IMR-90 (cell line): Measurements from ENCODE around the gene ALKBH5. TPM values are rescaled to one million over a fixed set of nuclear protein-coding genes. Genes with fewer than 3 reads are reported as not detected.

ENCODE experiments used
- ATAC-seq: fragments of 200-7000 bp; cut with Tn5 transposase; 2 replicates; pipeline ENCODE4 v1.9.1; 2020; ENCODE audit warnings: low read depth, mild to moderate bottlenecking, moderate library complexity
- BruUV-seq: library from RNA; stranded (reverse); fragments of 400-500 nt; replicated peaks from 2 replicates; lab custom pipeline; 2021; lab: Mats Ljungman, UMichigan
- CTCF ChIA-PET: fragments of 300-600 bp; formaldehyde crosslinking; extraction: SDS; loops from one replicate; lab custom pipeline; 2021; ENCODE audit warnings: antibody characterized with exemption; lab: Yijun Ruan, JAX
- POLR2A ChIA-PET: fragments of 300-600 bp; sonication (Branson Sonifier 250); formaldehyde crosslinking; loops from one replicate; lab custom pipeline; 2022; ENCODE audit warnings: antibody characterized with exemption; ENCODE audit not compliant: unreplicated experiment; lab: Charles Lee
- DNase-seq: peaks from one replicate; pipeline ENCODE4 v3.0.0; 2013
- H2AFZ ChIP-seq: replicated peaks from 2 replicates; pipeline ENCODE3; 2013; ENCODE audit warnings: low read length, mild to moderate bottlenecking; ENCODE audit not compliant: poor library complexity
- H2AK5ac ChIP-seq: 2 replicates; pipeline ENCODE4 v1.6.1; 2013; ENCODE audit warnings: low read depth, low read length, inconsistent platforms
- H2AK9ac ChIP-seq: replicated peaks from 2 replicates; pipeline ENCODE3; 2013; ENCODE audit warnings: mild to moderate bottlenecking, low read depth, low read length, moderate library complexity; ENCODE audit not compliant: poor library complexity
- H2BK120ac ChIP-seq: 2 replicates; pipeline ENCODE4 v1.6.1; 2013; ENCODE audit warnings: low read depth, low read length, inconsistent platforms
- H2BK15ac ChIP-seq: 3 replicates; pipeline ENCODE4 v1.6.1; 2013; ENCODE audit warnings: low read depth, low read length, inconsistent platforms
- H2BK20ac ChIP-seq: 2 replicates; pipeline ENCODE4 v1.6.1; 2013; ENCODE audit warnings: low read depth, mild to moderate bottlenecking, inconsistent platforms, low read length, moderate library complexity
- H2BK5ac ChIP-seq: 2 replicates; pipeline ENCODE4 v1.6.1; 2013; ENCODE audit warnings: mild to moderate bottlenecking, low read depth, low read length, inconsistent platforms; ENCODE audit not compliant: poor library complexity, severe bottlenecking
- H3K14ac ChIP-seq: replicated peaks from 2 replicates; pipeline ENCODE4 v1.6.1; 2013; ENCODE audit warnings: low read depth, low read length, inconsistent platforms
- H3K18ac ChIP-seq: 2 replicates; pipeline ENCODE4 v1.6.1; 2013; ENCODE audit warnings: low read depth, low read length, control low read depth
- H3K23ac ChIP-seq: 2 replicates; pipeline ENCODE4 v1.6.1; 2013; ENCODE audit warnings: low read depth, low read length, inconsistent platforms
- H3K27ac ChIP-seq: 2 replicates; pipeline ENCODE4 v1.5.1; 2013; ENCODE audit warnings: mild to moderate bottlenecking, control low read depth, low read length; ENCODE audit not compliant: insufficient read depth
- H3K27me3 ChIP-seq: 2 replicates; pipeline ENCODE4 v1.6.1; 2013; ENCODE audit warnings: low read length; ENCODE audit not compliant: control insufficient read depth, insufficient read depth
- H3K36me3 ChIP-seq: 2 replicates; pipeline ENCODE4 v1.6.1; 2013; ENCODE audit warnings: low read length, mixed read lengths; ENCODE audit not compliant: control insufficient read depth, insufficient read depth
- H3K4ac ChIP-seq: 2 replicates; pipeline ENCODE4 v1.6.1; 2013; ENCODE audit warnings: low read depth, low read length, inconsistent platforms
- H3K4me1 ChIP-seq: 2 replicates; pipeline ENCODE4 v1.6.1; 2013; ENCODE audit warnings: low read length, mixed read lengths; ENCODE audit not compliant: control insufficient read depth, insufficient read depth
- H3K4me2 ChIP-seq: 2 replicates; pipeline ENCODE4 v1.6.1; 2013; ENCODE audit warnings: low read depth, mild to moderate bottlenecking, control low read depth, low read length, moderate library complexity
- H3K4me3 ChIP-seq: 2 replicates; pipeline ENCODE4 v1.5.1; 2013; ENCODE audit warnings: low read depth, mild to moderate bottlenecking, control low read depth, low read length, moderate library complexity; ENCODE audit not compliant: insufficient read depth
- H3K56ac ChIP-seq: 2 replicates; pipeline ENCODE4 v1.6.1; 2013; ENCODE audit warnings: low read length, inconsistent platforms; ENCODE audit not compliant: insufficient read depth; ENCODE audit errors: extremely low read depth
- H3K79me1 ChIP-seq, 2 experiments: 2 replicates each; pipeline ENCODE4 v1.6.1; 2013; ENCODE audit warnings: low read length in 2 of 2, inconsistent platforms in 1 of 2, low read depth in 1 of 2
- H3K9ac ChIP-seq: 2 replicates; pipeline ENCODE4 v1.6.1; 2013; ENCODE audit warnings: low read depth, low read length, control low read depth
- H3K9me1 ChIP-seq: 2 replicates; pipeline ENCODE4 v1.6.1; 2013; ENCODE audit warnings: low read length, inconsistent platforms; ENCODE audit not compliant: insufficient read depth
- H3K9me3 ChIP-seq: 2 replicates; pipeline ENCODE4 v1.6.1; 2013; ENCODE audit warnings: low read length; ENCODE audit not compliant: control insufficient read depth, insufficient read depth
- H4K20me1 ChIP-seq: 2 replicates; pipeline ENCODE4 v1.6.1; 2013; ENCODE audit warnings: low read length, inconsistent platforms; ENCODE audit not compliant: insufficient read depth
- H4K5ac ChIP-seq: 2 replicates; pipeline ENCODE4 v1.6.1; 2013; ENCODE audit warnings: mild to moderate bottlenecking, low read depth, low read length, control low read depth
- H4K8ac ChIP-seq, 2 experiments: 2 replicates each; pipeline ENCODE4 v1.6.1; 2013; ENCODE audit warnings: low read depth in 2 of 2, low read length in 2 of 2, control low read depth in 1 of 2, inconsistent platforms in 1 of 2
- H4K91ac ChIP-seq: 2 replicates; pipeline ENCODE4 v1.6.1; 2013; ENCODE audit warnings: low read depth, low read length, inconsistent platforms; ENCODE audit not compliant: insufficient read depth
- CEBPB ChIP-seq: IDR thresholded peaks from 2 replicates; pipeline ENCODE4 v1.6.1; 2012; ENCODE audit warnings: low read depth, low read length, improper control_type of control experiment
- CHD1 ChIP-seq: IDR thresholded peaks from 2 replicates; pipeline ENCODE4 v1.6.1; 2012; ENCODE audit warnings: low read depth, low read length, improper control_type of control experiment
- FOS ChIP-seq: fragments of 150-350 bp; IDR thresholded peaks from 2 replicates; pipeline ENCODE4 v1.6.1; 2016; ENCODE audit warnings: low read depth, low read length
- MAZ ChIP-seq: IDR thresholded peaks from 2 replicates; pipeline ENCODE4 v1.6.1; 2012; ENCODE audit warnings: low read depth, mild to moderate bottlenecking, low read length, improper control_type of control experiment, moderate library complexity, borderline replicate concordance
- MXI1 ChIP-seq: IDR thresholded peaks from 2 replicates; pipeline ENCODE4 v1.6.1; 2012; ENCODE audit warnings: low read depth, mild to moderate bottlenecking, low read length, moderate library complexity, borderline replicate concordance
- POLR2A ChIP-seq: IDR thresholded peaks from 2 replicates; pipeline ENCODE4 v1.6.1; 2012; ENCODE audit warnings: mild to moderate bottlenecking, low read depth, low read length
- RAD21 ChIP-seq: IDR thresholded peaks from 2 replicates; pipeline ENCODE4 v1.6.1; 2012; ENCODE audit warnings: low read length, improper control_type of control experiment
- RCOR1 ChIP-seq: IDR thresholded peaks from 2 replicates; pipeline ENCODE4 v1.6.1; 2012; ENCODE audit warnings: mild to moderate bottlenecking, low read length, improper control_type of control experiment; ENCODE audit not compliant: insufficient replicate concordance
- RFX5 ChIP-seq: IDR thresholded peaks from 2 replicates; pipeline ENCODE4 v1.8.0; 2012; ENCODE audit warnings: low read depth, mild to moderate bottlenecking, low read length, moderate library complexity
- SMC3 ChIP-seq: fragments of 150-350 bp; IDR thresholded peaks from 2 replicates; pipeline ENCODE4 v1.6.1; 2016; ENCODE audit warnings: low read depth, mild to moderate bottlenecking, antibody characterized with exemption, low read length, moderate library complexity
- WGBS, 2 experiments: methylation state at CpG; one replicate each; pipeline versions ENCODE4 v1.1.5 to v1.1.7; 2013; ENCODE audit warnings: missing lambda C conversion rate in 2 of 2; ENCODE audit not compliant: insufficient read length in 1 of 2; ENCODE audit errors: extremely low coverage in 2 of 2; 5-methylcytosine and 5-hydroxymethylcytosine counted together
- dilution Hi-C: fragments of 300-500 bp; cut with HindIII; formaldehyde crosslinking; loops from one replicate; pipeline ENCODE4 v1.14.3; 2018; ENCODE audit warnings: low sequenced_read_pairs; ENCODE audit not compliant: unreplicated experiment
- in situ Hi-C: fragments of 300-500 bp; cut with MboI; formaldehyde crosslinking; loops from 3 replicates; pipeline ENCODE4 v1.14.3; 2019; ENCODE audit warnings: low sequenced_read_pairs, inconsistent platforms, mixed read lengths
- intact Hi-C: fragments of 100-400 bp; cut with micrococcal nuclease; formaldehyde crosslinking; loops from 2 replicates; pipeline ENCODE4 v1.10.0; 2022
- polyA plus RNA-seq, 3 experiments: library from polyadenylated mRNA; depleted of rRNA; stranded (reverse); fragments of >200 nt; gene quantifications; 2 replicates each; pipeline ENCODE4 v1.2.3, GENCODE V29; 2012; ENCODE audit warnings: low replicate concordance in 1 of 3
- total RNA-seq: library from RNA; depleted of rRNA; stranded (reverse); fragments of >200 nt; gene quantifications from 2 replicates; pipeline ENCODE4 v1.2.3, GENCODE V29; 2012
- TF ChIP-seq, protein P1 (sequence below): fragments of 150-350 bp; IDR thresholded peaks from 2 replicates; pipeline ENCODE4 v1.6.1; 2016; ENCODE audit warnings: low read depth, mild to moderate bottlenecking, low read length, moderate library complexity, borderline replicate concordance
- TF ChIP-seq, protein P2 (sequence below): fragments of 150-350 bp; IDR thresholded peaks from 2 replicates; pipeline ENCODE4 v1.6.1; 2017; ENCODE audit warnings: mild to moderate bottlenecking, antibody characterized with exemption, low read length, low read depth
- TF ChIP-seq, protein P3 (sequence below): conservative IDR thresholded peaks from 2 replicates; pipeline ENCODE4 v1.5.1; 2012; ENCODE audit warnings: mild to moderate bottlenecking, low read depth, low read length, improper control_type of control experiment

Gene ALKBH5
- total and polyA plus RNA-seq, 2 of the 4 experiments (the other 2 are of a cell fraction), result 57.6 to 79.6 TPM

DNA sequence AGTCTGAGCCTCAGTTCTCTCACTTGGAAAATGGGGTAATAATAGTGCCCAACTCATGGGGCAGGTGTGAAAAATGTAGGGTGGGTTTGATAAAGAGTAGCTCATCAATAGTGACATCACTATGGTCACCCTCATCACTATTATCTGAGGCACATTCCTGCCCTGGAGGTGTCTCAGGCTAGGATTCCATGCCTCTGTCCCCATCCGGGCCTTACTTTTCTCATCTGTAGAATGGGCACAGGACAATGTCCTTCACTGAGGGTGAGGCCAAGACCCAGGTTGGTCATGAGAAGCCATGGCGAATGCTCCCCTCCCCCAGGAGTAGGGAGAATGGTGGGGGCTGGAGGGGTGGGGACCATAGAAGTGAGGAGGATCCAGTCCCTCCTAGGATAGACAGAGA lies 44.5 kb upstream of the ALKBH5 start:
- Histone ChIP-seq H3K36me3 (no peaks in the 10 kb centered on the region), H4K91ac (no peak overlapping the region), H3K23ac (no peak overlapping the region), H4K5ac (no peak overlapping the region), H3K9ac (no peak overlapping the region), H3K14ac (no peak overlapping the region), H3K9me3 (no peaks in the 10 kb centered on the region), H2BK120ac (no peak overlapping the region), H3K79me1 (no peaks in the 10 kb centered on the region), H2BK20ac (no peak overlapping the region), H2AK5ac (no peak overlapping the region), H4K8ac (no peak overlapping the region), H3K9me1 (no peaks in the 10 kb centered on the region), H2AFZ (no peak overlapping the region), H3K4ac (no peak overlapping the region), H2BK5ac (no peak overlapping the region), H4K20me1 (peaks cover 2% of the 10 kb centered on the region; the same call in 1 of the 2 replicates), H3K4me2 (no peak overlapping the region), H3K56ac (no peak overlapping the region), H3K18ac (no peak overlapping the region), H3K4me1 (no peaks in the 10 kb centered on the region), H2AK9ac (no peak overlapping the region), H3K4me3 (no peak overlapping the region), H3K27ac (no peak overlapping the region), H2BK15ac (no peak overlapping the region), H3K27me3 (peaks cover 3% of the 10 kb centered on the region; the same call in 1 of the 2 replicates)
- BruUV-seq, result no TSS peak
- ChIA-PET POLR2A (no interaction called here), CTCF (no interaction called here)
- intact Hi-C loops (no loop called here), in situ Hi-C loops (no loop called here), dilution Hi-C loops (no loop called here)
- TF ChIP-seq CHD1, result no peak
- TF ChIP-seq, protein P1, sequence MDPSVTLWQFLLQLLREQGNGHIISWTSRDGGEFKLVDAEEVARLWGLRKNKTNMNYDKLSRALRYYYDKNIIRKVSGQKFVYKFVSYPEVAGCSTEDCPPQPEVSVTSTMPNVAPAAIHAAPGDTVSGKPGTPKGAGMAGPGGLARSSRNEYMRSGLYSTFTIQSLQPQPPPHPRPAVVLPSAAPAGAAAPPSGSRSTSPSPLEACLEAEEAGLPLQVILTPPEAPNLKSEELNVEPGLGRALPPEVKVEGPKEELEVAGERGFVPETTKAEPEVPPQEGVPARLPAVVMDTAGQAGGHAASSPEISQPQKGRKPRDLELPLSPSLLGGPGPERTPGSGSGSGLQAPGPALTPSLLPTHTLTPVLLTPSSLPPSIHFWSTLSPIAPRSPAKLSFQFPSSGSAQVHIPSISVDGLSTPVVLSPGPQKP, result no peak
- TF ChIP-seq FOS, result no peak
- TF ChIP-seq RAD21, result no peak
- no peak for TF ChIP-seq RCOR1
- TF ChIP-seq, protein P2, sequence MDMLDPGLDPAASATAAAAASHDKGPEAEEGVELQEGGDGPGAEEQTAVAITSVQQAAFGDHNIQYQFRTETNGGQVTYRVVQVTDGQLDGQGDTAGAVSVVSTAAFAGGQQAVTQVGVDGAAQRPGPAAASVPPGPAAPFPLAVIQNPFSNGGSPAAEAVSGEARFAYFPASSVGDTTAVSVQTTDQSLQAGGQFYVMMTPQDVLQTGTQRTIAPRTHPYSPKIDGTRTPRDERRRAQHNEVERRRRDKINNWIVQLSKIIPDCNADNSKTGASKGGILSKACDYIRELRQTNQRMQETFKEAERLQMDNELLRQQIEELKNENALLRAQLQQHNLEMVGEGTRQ, result no peak
- no peak for TF ChIP-seq RFX5
- no peak for TF ChIP-seq POLR2A
- no peak for TF ChIP-seq MAZ
- TF ChIP-seq SMC3, result no peak
- TF ChIP-seq MXI1, result no peak
- TF ChIP-seq CEBPB, result no peak
- TF ChIP-seq, protein P3, sequence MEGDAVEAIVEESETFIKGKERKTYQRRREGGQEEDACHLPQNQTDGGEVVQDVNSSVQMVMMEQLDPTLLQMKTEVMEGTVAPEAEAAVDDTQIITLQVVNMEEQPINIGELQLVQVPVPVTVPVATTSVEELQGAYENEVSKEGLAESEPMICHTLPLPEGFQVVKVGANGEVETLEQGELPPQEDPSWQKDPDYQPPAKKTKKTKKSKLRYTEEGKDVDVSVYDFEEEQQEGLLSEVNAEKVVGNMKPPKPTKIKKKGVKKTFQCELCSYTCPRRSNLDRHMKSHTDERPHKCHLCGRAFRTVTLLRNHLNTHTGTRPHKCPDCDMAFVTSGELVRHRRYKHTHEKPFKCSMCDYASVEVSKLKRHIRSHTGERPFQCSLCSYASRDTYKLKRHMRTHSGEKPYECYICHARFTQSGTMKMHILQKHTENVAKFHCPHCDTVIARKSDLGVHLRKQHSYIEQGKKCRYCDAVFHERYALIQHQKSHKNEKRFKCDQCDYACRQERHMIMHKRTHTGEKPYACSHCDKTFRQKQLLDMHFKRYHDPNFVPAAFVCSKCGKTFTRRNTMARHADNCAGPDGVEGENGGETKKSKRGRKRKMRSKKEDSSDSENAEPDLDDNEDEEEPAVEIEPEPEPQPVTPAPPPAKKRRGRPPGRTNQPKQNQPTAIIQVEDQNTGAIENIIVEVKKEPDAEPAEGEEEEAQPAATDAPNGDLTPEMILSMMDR, result no peak
- ATAC-seq (no peak), DNase-seq (no peak)
- no CpG with 5 or more reads among the region's 2 CpGs for WGBS, 2 experiments
